Activated naive CD4-positive, alpha-beta T cell (primary cell): ENCODE data around the gene KRTAP9-1.
"Not testable (repeated sequence)": the region's sequence is repeated elsewhere in the genome, so short reads cannot be mapped to it uniquely, and the experiment has no call there.

ENCODE experiments used
- DNase-seq, 4 experiments: peaks; one replicate each; lab custom pipeline; 2025; lab: John Stamatoyannopoulos, UW

KRTAP9-1 gene

GRCh38 chr17:41189837-41190318 lies at the start of gene KRTAP9-1:
TSS of gene KRTAP9-1 (plus strand) at chr17:41189887. CDS start at chr17:41189887, 0 bp downstream.
- DNase-seq = not testable (repeated sequence)

GRCh38 chr17:41140360-41141131 lies 49.1 kb upstream of the KRTAP9-1 start, which contains the start of gene KRTAP4-6:
TSS of gene KRTAP4-6 (minus strand) at chr17:41140544. CDS start at chr17:41140487, 57 bp downstream.
- DNase-seq = no peak

GRCh38 chr17:41141361-41141760 lies 48.3 kb upstream of the KRTAP9-1 start:
- no peak for DNase-seq

- no peak for DNase-seq
These were observed 44.8 kb upstream of the KRTAP9-1 start for GRCh38 chr17:41144846-41145245.

GRCh38 chr17:41145261-41145660 lies 44.4 kb upstream of the KRTAP9-1 start:
- no peak for DNase-seq

GRCh38 chr17:41147531-41148204 lies 42.0 kb upstream of the KRTAP9-1 start:
- DNase-seq = no peak

- not testable (repeated sequence) for DNase-seq
These were observed 40.6 kb upstream of the KRTAP9-1 start for GRCh38 chr17:41148971-41149651.

GRCh38 chr17:41149652-41149985 lies 40.1 kb upstream of the KRTAP9-1 start, which contains the start of gene KRTAP4-5:
TSS of gene KRTAP4-5 (minus strand) at chr17:41149825. CDS start at chr17:41149767, 58 bp downstream.
- DNase-seq = no peak

- DNase-seq = no peak
These were observed 39.7 kb upstream of the KRTAP9-1 start for GRCh38 chr17:41150026-41150425.

GRCh38 chr17:41151525-41151924 lies 38.2 kb upstream of the KRTAP9-1 start:
- no peak for DNase-seq

GRCh38 chr17:41153856-41154255 lies 35.8 kb upstream of the KRTAP9-1 start:
- DNase-seq = no peak

GRCh38 chr17:41160190-41160589 lies 29.5 kb upstream of the KRTAP9-1 start:
- not testable (repeated sequence) for DNase-seq

- no peak for DNase-seq
These were observed 29.0 kb upstream of the KRTAP9-1 start, which contains the start of gene KRTAP4-4 for GRCh38 chr17:41160648-41161047. TSS of gene KRTAP4-4 (minus strand) at chr17:41160748. CDS start at chr17:41160691, 57 bp downstream.

GRCh38 chr17:41163828-41164227 lies 25.9 kb upstream of the KRTAP9-1 start:
- DNase-seq = no peak

- DNase-seq = no peak
These were observed 22.1 kb upstream of the KRTAP9-1 start for GRCh38 chr17:41167561-41167960.

- no peak for DNase-seq
These were observed 21.6 kb upstream of the KRTAP9-1 start, which contains the start of gene KRTAP4-3 for GRCh38 chr17:41168121-41168520. TSS of gene KRTAP4-3 (minus strand) at chr17:41168221. CDS start at chr17:41168172, 49 bp downstream.

GRCh38 chr17:41171886-41172285 lies 17.8 kb upstream of the KRTAP9-1 start:
- no peak for DNase-seq

GRCh38 chr17:41176744-41177387 lies 12.8 kb upstream of the KRTAP9-1 start:
- no peak for DNase-seq

GRCh38 chr17:41177727-41178271 lies 11.9 kb upstream of the KRTAP9-1 start, which contains the start of gene KRTAP4-2:
TSS of gene KRTAP4-2 (minus strand) at chr17:41178221. CDS start at chr17:41178164, 57 bp downstream.
- DNase-seq = no peak

- DNase-seq = no peak
These were observed 11.3 kb upstream of the KRTAP9-1 start for GRCh38 chr17:41178341-41178740.
